Nephron progenitor cell (in vitro differentiated cells): ENCODE results near the gene SGCE.
"Not testable (repeated sequence)": the region's sequence is repeated elsewhere in the genome, so short reads cannot be mapped to it uniquely, and the experiment has no call there.

Experiments used
- DNase-seq: peaks from one replicate; pipeline ENCODE4 v3.0.0; 2021
- H3K27ac Mint-ChIP-seq: 2 replicates; pipeline ENCODE4 v1.8.0; 2021; ENCODE audit warnings: mild to moderate bottlenecking, moderate library complexity, mixed read lengths
- H3K27me3 Mint-ChIP-seq: 2 replicates; pipeline ENCODE4 v1.8.0; 2021; ENCODE audit warnings: mild to moderate bottlenecking, low read depth, mixed read lengths; ENCODE audit not compliant: poor library complexity
- H3K36me3 Mint-ChIP-seq: 2 replicates; pipeline ENCODE4 v1.8.0; 2021; ENCODE audit warnings: low read depth, mixed read lengths
- H3K4me1 Mint-ChIP-seq: 2 replicates; pipeline ENCODE4 v1.8.0; 2021; ENCODE audit warnings: mixed read lengths
- H3K4me3 Mint-ChIP-seq: 2 replicates; pipeline ENCODE4 v1.8.0; 2021; ENCODE audit warnings: mild to moderate bottlenecking, moderate library complexity, mixed read lengths
- H3K9me3 Mint-ChIP-seq: 2 replicates; pipeline ENCODE4 v1.8.0; 2021; ENCODE audit warnings: mild to moderate bottlenecking, moderate library complexity, mixed read lengths
- TF ChIP-seq, protein P1 (sequence below): fragments of 200-600 bp; sonication (generic); IDR thresholded peaks from 2 replicates; pipeline ENCODE4 v1.5.0; 2021; ENCODE audit warnings: antibody characterized with exemption

Gene SGCE, protein sequence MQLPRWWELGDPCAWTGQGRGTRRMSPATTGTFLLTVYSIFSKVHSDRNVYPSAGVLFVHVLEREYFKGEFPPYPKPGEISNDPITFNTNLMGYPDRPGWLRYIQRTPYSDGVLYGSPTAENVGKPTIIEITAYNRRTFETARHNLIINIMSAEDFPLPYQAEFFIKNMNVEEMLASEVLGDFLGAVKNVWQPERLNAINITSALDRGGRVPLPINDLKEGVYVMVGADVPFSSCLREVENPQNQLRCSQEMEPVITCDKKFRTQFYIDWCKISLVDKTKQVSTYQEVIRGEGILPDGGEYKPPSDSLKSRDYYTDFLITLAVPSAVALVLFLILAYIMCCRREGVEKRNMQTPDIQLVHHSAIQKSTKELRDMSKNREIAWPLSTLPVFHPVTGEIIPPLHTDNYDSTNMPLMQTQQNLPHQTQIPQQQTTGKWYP

DNA sequence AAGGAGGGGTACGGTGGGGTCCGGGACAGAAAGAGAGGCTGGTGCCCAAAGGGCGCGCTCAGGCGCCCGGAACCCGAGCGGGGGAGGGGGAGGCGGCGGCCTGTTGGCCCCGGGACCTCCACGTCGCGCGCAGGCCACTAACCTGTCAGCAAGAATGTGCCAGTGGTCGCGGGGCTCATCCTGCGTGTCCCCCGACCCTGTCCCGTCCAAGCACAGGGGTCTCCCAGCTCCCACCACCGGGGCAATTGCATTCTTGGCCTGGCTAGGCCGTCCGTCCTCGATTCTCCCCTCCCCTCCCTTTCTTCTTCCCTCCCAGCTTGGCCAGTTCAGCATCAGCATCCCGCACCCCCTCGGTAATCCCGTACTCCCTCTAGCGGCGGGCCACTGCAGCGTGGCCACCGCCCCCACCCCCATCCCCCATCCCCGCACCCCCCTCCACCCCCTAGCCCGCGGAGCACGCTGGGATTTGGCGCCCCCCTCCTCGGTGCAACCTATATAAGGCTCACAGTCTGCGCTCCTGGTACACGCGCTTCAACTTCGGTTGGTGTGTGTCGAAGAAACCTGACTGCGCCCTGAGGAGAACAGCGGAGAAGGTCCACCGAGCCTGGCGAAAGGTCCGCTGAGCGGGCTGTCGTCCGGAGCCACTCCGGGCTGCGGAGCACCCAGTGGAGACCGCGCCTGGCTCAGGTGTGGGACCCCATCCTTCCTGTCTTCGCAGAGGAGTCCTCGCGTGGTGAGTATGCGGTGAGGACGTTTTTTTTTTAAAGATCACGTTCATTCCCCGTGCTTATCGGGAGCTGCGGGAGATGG is at the start of gene SGCE:
Gene SGCE (minus strand): TSS at position 286 of the 810 bp plus-strand sequence. CDS start 35 bp downstream, at position 251.
- Mint-ChIP-seq H3K27me3 (no peaks in the 10 kb centered on the region), H3K27ac (peak within 1 kb of the TSS; percentile 98), H3K4me1 (peaks cover 51% of the 10 kb centered on the region), H3K4me3 (peak within 1 kb of the TSS; percentile 95), H3K36me3 (peaks cover 16% of the 10 kb centered on the region), H3K9me3 (peaks cover 14% of the 10 kb centered on the region)
- TF ChIP-seq, protein P1, sequence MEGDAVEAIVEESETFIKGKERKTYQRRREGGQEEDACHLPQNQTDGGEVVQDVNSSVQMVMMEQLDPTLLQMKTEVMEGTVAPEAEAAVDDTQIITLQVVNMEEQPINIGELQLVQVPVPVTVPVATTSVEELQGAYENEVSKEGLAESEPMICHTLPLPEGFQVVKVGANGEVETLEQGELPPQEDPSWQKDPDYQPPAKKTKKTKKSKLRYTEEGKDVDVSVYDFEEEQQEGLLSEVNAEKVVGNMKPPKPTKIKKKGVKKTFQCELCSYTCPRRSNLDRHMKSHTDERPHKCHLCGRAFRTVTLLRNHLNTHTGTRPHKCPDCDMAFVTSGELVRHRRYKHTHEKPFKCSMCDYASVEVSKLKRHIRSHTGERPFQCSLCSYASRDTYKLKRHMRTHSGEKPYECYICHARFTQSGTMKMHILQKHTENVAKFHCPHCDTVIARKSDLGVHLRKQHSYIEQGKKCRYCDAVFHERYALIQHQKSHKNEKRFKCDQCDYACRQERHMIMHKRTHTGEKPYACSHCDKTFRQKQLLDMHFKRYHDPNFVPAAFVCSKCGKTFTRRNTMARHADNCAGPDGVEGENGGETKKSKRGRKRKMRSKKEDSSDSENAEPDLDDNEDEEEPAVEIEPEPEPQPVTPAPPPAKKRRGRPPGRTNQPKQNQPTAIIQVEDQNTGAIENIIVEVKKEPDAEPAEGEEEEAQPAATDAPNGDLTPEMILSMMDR: peak; percentile 53
- peak; percentile 84 for DNase-seq

DNA sequence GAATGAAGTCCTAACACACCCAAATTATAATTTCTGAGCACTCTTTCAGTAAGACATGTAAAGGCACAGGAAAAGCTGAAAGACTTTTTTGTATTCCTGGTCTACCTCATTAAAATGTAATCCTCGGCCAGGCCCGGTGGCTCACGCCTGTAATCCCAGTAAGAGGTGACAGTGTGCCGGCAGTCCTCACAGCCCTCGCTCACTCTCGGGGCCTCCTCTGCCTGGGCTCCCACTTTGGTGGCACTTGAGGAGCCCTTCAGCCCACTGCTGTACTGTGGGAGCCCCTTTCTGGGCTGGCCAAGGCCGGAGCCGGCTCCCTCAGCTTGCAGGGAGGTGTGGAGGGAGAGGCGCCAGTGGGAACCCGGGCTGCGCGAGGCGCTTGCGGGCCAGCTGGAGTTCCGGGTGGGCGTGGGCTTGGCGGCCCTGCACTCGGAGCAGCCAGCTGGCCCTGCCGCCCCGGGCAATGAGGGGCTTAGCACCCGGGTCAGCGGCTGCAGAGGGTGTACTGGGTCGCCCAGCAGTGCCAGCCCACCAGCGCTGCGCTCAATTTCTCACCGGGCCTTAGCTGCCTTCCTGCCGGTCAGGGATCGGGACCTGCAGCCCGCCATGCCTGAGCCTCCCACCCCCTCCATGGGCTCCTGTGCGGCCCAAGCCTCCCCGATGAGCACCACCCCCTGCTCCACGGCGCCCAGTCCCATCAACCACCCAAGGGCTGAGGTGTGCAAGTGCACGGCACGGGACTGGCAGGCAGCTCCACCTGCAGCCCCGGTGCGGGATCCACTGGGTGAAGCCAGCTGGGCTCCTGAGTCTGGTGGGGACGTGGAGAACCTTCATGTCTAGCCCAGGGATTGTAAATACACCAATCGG is 49.5 kb upstream of the SGCE start:
- Mint-ChIP-seq H3K9me3 (peaks cover 20% of the 10 kb centered on the region), H3K4me1 (peaks cover 16% of the 10 kb centered on the region), H3K36me3 (peaks cover 11% of the 10 kb centered on the region)
- H3K27me3 Mint-ChIP-seq, H3K4me3 Mint-ChIP-seq, DNase-seq, H3K27ac Mint-ChIP-seq: not testable (repeated sequence)

DNA sequence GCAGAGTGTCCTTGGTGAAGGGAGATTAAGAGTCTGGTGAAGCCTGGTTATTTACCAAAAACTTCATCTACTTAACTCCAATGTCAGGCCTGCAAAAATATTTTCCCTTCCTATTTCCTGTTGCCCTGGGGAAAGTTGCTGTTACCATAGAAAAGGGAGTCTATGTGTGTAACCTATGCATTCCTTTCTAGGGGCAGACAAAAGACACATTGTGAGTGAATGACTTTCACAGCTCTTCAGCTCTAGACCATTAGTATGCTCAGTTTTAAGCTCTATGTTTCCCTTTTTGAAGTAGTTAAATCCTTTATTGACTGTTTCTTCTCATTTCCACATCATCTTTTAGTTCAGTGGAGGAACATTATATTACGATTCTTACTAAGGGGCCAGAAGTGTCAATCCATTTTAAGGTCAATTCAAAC is 45.6 kb upstream of the SGCE start:
- H3K27ac Mint-ChIP-seq: peak overlapping the region; percentile 75
- H3K4me3 Mint-ChIP-seq: no peak overlapping the region
- H3K27me3 Mint-ChIP-seq: peaks cover 4% of the 10 kb centered on the region
- peaks cover 21% of the 10 kb centered on the region for H3K4me1 Mint-ChIP-seq
- DNase-seq: no peak
- TF ChIP-seq, protein P1: no peak
- peaks cover 11% of the 10 kb centered on the region for H3K36me3 Mint-ChIP-seq
- peaks cover 21% of the 10 kb centered on the region for H3K9me3 Mint-ChIP-seq

DNA sequence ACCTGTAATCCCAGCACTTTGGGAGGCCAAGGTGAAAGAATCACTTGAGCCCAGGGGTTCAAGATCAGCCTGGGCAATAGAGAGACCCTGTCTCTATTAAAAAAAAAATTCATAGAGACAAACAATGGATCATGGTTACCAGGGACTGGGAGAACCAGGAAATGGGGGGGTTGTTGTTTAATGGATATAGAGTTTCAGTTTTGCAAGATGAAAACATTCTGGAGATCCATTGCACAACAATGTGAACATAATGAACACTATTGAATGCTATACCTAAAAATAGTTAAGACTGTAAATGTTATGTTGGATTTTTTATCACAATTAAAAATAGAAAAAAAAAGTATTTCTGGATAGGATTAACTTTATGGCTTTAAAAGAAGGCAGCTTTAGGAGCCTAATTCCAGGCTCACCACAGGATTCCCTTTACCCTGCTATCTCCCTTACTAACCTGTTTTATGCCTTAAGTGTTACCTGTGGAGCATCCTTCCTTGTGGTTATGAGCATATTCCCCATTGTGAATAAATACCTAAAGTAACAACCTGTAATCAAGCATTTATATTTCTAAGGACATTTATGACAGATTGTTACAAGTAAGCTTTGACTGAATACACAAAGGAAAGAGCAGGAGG is 45.1 kb upstream of the SGCE start:
- peaks cover under 1% of the 10 kb centered on the region for H3K27me3 Mint-ChIP-seq
- TF ChIP-seq, protein P1: no peak
- H3K36me3 Mint-ChIP-seq: peaks cover 7% of the 10 kb centered on the region
- no peak overlapping the region for H3K4me3 Mint-ChIP-seq
- DNase-seq: no peak
- H3K27ac Mint-ChIP-seq: peak overlapping the region; percentile 75
- peaks cover 16% of the 10 kb centered on the region for H3K9me3 Mint-ChIP-seq
- peaks cover 16% of the 10 kb centered on the region for H3K4me1 Mint-ChIP-seq

DNA sequence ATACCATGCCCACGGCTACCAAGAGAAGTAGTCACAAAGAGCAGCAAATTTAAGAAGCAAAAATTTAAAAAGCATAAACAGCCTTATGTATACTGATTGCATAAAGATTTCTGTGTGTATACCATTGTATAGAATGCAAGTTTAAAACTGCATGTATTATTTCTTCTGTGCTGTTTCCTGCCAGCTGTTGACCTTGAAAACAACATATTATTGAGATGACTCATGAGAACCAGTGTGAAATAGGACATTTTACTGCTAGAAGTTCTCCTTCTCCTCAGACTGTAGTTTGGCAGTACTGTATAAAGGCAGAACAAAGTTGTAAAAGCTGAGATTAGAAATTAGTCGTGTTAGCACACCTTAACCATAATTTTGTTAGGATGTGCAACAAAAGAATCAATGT is 42.3 kb upstream of the SGCE start:
- H3K36me3 Mint-ChIP-seq: no peaks in the 10 kb centered on the region
- peaks cover 16% of the 10 kb centered on the region for H3K4me1 Mint-ChIP-seq
- peak overlapping the region; percentile 72 for H3K27ac Mint-ChIP-seq
- no peak for DNase-seq
- peaks cover 8% of the 10 kb centered on the region for H3K9me3 Mint-ChIP-seq
- peaks cover 4% of the 10 kb centered on the region for H3K27me3 Mint-ChIP-seq
- H3K4me3 Mint-ChIP-seq: no peak overlapping the region
- TF ChIP-seq, protein P1: no peak
